Stimulated activated CD4-positive, alpha-beta T cell treated with anti-CD3 and anti-CD28 coated beads, Interleukin-1b, Interleukin-23, amount 100 ng/mL, for 4 hours (primary cell): ENCODE results near the gene AAK1.

Source experiments
- DNase-seq, 2 donors: peaks; one replicate each; pipeline ENCODE4 v3.0.0-alpha.2; 2020; ENCODE audit warnings: low read depth in 2 of 2

The AAK1 gene

DNA sequence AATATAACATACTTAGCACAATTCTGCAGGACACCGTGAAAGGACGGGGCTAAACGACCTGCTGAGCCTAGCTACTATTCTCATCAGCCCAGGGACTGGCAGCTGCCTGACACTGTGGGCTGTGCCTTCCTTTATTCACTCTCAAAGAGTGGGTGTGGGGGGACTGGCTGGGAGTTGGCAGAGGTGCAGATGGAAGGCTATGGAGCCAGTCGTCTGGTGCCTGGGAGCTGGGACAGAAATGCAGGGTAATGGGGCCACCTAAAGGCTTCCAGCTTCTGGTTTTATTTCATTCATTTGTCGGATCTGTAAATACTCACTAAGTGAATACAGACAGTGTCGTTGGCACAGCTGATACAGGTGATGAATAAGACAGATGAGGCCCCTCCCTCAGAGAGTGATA lies 150.3 kb downstream of the AAK1 start:
- DNase-seq: no peak

DNA sequence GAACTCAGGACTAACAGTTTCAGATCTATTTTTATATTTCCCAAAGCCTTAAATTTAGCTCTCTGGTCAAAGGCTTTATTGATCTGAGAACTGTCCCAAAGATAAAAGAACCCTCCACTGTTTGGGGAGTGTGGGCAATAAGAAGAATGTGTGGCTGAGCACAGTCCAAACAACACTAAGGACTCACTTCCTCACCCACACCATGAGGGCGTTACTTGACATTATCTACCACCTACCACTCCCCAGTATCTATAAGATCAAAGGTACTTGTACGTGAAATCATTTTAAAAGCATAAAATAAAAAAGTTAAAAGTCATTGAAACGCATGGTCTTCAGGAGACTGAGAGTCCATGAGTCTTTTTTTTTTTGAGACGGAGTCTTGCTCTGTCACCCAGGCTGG lies 151.7 kb downstream of the AAK1 start:
- no peak for DNase-seq

DNA sequence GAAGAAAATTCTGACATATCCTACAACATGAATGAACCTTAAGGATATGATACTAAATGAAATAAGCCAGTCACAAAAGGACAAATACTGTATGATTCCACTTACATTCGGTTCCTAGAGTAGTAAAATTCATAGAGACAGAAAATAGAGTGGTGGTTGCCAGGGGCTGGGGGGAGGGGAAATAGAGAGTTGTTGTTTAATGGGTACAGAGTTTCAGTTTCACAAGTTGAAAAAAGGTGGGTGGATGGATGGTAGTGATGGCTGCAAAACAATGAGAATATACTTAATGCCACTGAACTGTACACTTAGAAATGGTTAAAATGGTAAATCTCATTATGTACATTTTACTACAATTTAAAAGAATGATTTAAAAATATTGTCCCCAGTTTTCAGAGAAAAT lies 153.1 kb downstream of the AAK1 start:
- DNase-seq: no peak

DNA sequence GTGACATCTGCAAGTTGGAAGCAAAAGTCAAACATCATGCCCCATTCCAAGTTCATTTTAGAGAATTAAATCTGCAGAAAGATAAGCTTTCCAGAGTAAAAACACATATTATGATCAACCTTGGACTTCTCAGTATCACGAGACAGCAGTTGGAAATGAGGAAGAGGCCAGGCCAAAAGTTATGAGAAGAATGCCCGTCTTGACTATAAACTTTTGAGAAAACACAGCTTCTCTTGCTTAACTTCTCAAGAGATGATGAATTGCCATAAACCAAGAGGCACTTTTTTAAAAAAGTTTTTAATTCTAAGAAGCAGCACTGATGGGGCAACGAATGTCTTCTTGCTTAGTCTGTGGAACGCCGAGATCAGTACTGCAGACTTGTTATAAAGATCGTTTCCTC lies 153.7 kb downstream of the AAK1 start:
- no peak for DNase-seq

DNA sequence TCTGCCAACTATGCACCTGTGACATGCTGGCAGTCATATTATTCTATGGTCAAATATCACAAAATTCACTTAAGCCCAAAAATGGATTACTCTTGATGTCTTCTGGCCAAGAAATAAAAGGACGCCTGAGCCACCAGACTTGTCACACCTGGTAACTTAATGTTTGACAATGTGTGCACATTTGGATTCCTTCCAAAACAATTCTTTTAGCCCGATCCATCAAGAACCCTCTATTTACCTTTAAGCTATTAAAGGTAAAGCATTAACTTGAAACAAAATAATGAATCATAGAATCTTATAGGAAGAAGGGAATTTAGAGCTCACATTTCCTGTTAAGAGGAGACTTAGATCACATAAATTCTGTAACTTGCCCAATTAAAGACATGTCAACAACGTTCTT lies 159.8 kb downstream of the AAK1 start:
- DNase-seq: no peak

DNA sequence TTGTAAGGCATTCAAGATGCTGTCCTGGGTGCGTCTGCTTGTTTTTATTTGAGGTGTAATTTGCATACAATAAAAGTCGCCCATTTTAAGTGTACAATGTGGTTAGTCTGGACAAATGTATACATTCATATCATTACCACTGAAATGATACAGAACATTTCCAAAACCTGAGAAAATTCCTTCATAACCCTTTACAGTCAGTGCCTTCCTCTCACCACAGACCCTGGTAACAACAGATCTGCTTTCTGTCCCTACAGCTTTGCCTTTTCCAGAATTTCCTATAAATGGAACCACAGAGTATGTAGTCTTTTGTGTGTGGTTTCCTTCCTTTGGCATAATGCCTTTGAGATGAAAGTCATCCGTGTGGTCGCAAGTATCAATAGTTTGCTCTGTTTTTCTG lies 160.5 kb downstream of the AAK1 start:
- DNase-seq: no peak

DNA sequence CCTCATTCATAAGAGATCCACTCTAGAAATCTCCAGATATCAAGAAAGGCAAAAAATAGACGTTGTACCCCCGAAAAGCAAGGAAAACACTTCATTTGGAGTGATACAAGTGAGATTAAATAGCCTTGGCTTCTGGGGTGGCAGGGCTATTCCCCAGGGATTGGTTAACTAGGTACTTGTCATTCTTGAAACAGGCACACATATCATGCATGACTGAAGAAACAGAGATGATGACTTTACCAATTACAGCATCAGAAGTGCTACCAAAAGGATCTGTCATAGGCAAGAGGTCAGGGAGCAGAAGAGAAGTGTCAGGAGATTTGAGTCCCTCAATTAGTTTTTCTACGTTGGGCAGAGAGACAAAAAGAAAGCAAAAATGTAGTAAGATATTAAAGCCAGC lies 161.1 kb downstream of the AAK1 start:
- DNase-seq: no peak

DNA sequence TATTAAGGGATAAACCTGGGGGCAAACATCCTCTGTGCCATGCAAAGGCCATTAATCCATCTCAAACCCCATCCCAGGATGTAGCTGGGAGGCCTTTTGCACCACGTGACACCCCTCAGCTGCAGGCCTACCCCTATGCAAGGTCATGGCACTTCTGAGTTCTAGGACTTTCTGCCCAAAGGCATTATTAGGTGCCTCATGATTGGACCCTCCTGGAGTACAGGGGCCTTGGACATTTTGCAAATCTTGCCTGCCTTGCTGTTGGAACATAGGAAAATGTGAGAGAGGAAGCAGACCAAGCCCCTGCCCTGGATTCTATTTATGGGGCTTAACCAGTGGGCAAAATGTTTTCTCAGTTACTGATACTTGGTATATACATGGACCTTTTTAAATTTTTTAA lies 162.1 kb downstream of the AAK1 start:
- DNase-seq: no peak

DNA sequence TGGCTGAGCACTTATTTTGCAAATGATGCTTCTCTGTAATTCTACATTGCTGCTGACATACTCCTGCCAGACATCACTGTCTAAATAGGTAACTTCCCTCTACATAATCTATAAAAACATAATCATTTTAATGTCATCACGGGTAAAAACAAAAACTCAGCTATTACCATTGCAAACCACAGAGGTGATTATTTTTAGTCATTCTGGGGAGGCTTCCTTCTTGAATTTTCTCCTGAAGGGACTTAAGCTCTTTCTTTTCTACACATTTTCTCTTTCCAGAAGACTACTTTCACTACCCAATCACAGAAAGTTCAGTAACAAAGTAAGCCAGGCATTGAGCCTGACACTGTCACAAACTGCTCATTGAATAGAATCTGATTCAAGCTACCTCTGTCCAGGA lies 165.9 kb downstream of the AAK1 start:
- DNase-seq: no peak

DNA sequence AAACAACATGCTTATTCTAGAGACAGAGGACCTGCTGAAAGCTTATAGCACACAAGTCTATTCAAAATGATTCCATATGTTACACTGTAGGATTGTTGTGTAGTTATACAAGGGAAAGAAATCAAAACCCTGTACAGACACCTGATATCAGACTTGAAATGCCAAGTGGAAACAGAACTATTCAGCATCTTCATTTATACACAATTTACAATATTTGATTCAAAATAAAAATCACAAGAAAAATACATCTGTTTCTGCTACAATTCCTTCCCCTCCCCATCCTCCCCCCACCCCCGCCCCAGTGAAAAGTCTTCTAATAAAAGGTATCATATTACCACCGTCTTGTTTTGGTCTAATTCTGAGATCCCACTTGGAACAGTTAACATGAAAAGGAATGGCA lies 168.9 kb downstream of the AAK1 start:
- no peak for DNase-seq

DNA sequence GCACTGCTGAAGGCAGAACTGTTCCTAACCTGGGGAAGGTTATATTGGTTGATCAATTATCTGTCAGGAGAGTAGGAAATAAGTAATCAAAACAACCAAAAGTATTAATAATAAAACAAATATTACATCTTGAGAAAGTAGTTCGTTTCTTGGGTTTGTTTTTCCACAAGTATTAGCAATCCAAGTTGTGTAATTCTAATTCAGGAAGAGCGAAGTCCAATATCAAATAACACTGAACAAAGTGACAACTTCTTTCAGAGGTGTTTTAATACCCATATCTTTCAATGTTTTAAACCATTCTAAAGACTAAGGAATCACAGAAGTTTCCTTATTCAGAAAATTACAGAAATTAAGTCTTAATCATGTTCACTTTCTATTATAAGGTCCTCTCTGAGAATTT lies 171.7 kb downstream of the AAK1 start:
- no peak for DNase-seq

DNA sequence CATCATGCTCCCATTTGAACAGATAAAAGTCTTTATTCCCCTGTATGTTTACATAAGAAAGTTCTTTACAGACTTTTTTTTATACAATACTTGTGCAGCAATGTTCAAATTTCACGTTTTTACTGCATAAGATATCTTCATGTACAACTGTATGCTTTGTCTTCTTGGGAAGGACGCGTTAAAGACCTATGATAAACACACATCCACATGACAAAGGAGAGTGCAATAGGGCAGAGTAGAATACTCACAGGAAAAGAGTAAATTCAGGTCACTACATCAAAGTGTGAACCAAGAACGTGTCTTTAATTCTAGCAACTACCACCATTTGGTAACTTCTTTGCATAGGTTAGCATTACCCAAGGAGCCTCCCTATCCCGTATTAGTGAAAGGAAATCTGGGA lies 172.6 kb downstream of the AAK1 start:
- DNase-seq: no peak

DNA sequence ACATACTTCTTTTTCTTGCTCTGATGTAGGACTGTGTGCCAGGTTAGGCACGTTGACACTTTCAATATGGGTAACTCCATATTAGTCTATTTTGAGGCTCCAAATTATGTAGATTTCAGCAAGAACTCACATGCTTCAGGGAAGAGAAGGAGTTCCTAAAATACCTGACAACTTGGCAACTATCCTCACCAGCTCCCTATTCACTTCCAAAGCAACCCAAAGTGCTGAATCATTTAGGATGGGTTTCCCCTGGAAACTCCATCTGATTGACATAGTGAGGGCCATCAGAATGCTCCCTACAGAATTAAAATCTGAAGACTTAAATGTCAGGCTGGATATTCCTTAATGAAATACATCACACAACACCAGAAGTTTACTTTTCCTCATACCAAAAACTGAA lies 173.8 kb downstream of the AAK1 start:
- DNase-seq: no peak

DNA sequence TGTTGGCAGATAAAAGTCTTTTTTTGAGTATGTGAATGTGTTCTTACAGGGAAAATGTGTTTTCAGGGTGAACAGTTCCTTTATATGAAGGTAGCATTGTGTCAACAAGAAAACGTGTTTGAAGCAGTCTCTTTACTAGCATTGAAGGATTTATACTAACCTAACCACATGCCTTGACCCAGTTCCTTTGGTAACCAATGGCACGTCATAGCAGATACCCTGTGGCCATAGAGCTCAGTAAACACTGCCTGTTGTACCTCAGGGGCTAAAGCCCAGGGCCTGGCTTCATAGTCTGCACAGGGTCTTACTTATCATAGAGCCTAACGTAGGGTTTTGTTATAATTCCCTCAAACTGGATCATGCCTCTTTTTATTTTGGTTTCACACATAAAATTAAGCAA lies 174.2 kb downstream of the AAK1 start:
- DNase-seq: no peak

DNA sequence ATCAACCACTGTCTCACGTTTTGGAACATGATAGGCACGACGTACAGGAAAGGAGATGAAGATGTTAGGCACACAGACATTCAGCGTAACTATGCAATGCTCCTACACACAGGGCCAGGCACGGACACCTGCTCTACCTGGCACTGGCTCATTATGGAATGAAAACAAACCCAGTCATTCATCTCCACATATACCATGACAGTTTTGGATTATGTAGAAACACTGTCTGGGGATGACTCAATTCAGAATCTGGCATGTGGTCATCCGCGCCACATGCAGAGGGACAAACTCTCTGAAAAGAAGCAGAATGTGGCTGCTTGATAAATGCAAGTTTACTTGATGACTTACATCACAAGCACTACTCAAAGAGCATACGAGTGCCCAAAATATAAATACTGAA lies 176.8 kb downstream of the AAK1 start:
- no peak for DNase-seq

DNA sequence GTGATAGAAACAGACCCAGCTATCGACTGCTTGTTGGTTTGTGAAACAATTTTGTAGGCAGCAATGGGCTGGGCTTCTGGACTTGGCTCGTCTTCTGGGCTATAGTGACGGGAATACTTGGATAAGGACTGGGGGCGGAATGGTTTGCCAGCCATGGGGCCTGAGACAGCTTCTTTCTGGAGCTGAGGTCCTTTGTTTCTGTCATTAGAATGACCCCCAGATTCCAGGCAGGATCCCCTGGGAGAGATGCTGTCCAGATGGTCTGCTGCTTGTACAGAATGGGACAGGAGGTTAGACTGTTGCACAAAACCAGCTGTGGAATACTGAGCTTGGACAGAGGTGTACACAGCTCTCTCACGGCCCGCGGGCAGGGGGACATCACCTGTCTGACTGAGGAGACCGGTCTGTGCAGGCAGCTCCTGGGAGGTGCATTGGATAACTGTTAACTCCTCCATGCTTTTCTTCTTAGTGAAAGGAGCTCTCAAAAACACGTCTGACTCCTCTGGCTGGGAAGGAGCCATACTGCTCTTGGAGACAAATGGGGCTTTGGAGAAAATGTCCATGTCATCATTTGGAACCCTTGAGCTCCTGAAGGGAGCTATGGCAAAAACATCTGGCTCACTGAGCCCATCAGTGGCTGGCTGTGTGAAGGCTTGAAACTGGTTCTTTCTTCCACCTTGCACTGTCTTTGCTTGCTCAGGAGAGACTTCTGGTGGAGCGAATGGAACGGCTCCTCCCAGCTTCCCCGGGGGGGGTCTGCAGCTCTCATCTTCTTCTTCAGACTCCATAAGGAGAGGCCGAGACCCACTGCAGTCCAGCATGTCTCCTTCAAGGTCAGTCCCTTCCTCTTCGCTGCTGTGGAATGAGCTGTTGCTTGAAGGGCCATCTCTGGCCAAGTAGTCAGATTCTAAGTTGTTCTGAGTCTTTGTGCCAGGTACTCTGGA lies 177.8 kb downstream of the AAK1 start:
- no peak for DNase-seq

DNA sequence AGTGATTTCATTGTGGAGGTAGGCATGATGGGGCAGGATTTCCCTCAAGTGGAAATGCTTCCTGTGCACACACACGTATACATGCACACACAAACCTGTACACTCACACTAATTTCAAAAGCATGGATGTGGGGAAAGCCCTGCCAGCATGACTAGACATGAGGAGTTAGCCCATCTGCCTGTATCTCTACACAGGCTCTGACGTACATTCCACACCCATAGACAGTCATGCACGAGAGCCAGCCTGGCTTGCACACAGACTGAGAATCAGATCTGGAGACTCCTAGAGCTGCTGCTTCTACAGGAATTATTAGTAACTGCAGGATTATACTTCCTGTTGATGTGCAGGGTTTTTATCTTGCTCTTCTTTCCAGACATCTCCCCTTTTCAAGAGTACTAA lies 179.0 kb downstream of the AAK1 start:
- no peak for DNase-seq

DNA sequence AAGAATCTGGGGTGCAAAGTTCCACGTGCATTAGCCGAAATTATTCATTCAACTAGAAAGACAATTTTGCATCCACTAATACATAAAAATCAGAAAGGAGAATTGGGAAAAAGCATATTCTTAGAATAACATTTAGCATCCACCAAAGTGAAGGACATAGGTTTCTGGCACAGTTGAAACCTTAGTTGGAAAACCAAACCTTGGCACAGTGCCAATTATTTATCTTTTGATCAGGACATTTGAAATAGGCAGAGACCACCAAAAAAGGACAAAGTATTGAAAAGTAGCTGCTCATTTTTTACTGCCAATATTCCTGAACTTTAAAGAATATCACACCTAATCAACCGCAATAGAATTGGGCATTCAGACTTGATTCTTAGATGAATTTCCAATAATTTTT lies 180.8 kb downstream of the AAK1 start:
- DNase-seq: no peak

DNA sequence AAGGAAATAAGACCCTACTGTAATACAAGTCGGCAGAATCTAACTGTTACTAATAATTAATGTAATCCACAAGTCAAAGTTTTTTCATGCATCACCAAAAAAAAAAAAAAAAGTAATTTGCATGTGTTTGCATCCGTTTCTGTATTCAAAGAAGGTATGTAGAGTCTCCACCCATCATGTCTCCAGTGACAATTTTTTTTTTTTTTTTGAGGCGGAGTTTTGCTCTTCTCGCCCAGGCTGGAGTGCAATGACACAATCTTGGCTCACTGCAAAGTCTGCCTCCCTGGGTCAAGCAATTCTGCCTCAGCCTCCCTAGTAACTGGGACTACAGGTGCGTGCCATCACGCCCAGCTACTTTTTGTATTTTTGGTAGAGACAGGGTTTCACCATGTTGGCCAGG lies 182.1 kb downstream of the AAK1 start:
- no peak for DNase-seq

DNA sequence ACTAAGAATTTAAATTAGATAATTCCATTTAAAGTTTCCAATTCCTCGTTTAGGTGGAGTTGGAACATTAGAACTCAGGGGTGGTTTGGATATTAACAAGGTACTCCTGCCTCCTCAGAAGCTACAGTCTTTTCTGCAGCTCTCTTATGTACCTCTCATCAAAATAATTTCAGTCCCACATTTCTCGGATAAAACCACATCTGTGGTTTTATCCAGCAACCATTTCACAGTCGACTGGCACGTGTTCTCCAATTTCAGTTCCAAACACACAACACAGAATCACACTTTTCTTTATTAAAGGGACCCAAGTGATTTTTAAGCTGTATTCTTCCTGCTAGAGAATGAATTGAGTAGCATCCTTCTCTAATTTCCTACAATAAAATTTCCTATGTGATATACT lies 183.6 kb downstream of the AAK1 start:
- DNase-seq: no peak

DNA sequence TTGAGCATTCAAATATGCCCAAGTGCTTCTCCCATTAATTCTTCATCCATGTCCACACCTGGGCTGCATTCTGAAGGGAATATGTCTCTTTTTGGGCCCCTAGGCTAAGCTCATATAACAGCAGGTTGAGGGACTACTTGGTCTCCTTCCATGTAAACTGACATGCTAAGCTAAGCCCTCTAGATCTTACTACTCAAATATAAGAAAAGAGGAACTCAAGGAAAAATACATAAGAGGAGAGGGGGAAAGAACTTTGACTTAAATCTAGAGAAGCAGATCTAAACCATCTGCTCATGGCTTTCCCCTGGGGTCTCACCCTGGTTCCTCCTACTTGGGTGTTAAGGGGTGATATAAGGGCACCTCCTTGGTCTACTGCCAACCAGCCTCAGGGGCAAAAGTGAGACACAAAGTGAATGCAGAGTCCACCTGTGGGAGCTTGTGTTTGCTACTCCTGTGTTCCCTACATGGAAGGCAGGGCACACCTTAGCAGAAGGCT lies 186.5 kb downstream of the AAK1 start:
- no peak for DNase-seq

DNA sequence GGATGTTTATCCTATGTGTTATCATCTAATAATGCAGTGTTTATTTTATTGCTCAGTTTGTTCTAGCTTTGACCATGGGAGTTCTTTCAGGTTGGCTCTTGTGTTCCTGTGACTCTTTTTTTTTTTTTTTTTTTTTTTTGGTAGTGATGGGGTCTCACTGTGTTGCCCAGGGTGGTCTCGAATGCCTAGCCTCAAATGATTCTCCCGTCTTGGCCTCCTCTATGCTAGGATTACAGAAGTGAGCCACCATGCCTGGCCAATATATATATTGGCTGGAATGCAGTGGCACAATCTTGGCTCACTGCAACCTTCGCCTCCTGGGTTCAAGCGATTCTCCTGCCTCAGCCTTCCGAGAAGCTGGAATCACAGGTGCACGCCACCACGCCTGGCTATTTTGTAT lies 187.4 kb downstream of the AAK1 start:
- DNase-seq: no peak

DNA sequence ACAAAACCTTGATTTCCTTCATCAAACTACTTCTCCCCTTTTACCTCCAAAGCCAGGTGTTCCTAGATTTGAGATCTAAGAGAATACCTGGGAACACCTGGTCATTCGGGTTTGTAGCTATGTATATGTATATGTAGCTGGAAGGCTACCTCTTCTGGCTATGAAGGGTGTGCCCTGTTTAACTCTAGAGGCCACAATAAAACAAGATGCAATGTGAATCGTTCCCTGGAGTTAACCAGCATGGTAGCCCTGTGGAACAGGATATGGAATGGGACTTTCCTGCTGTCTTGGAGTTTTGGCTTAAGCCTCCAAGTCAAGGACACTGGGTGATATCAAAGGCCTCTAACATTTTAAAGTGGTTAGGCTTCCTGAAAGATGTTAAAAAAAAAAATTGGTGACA lies 188.6 kb downstream of the AAK1 start:
- no peak for DNase-seq
